ENCODE measurements around the gene MAS1.

The MAS1 gene

DNA sequence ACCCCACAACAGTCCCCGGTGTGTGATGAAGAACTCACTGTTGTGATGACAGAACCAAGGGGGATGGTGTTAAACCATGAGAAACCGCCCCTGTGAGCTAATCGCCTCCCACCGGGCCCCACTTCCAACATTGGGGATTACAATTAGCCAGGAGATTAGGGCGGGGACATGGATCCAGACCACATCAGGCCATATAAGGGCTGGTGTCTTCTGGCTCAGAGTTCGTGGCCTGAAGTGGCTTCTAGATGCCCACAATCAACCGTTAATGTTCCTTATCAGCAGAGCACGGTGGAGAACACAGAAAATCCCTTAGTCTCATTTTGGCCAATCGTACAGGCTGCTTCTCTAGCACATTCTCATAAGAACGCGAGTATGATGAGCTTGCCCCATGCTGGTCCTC is 10.9 kb upstream of the MAS1 start:
- no peak for DNase-seq (ENCODE audit: low read depth, low spot score)

DNA sequence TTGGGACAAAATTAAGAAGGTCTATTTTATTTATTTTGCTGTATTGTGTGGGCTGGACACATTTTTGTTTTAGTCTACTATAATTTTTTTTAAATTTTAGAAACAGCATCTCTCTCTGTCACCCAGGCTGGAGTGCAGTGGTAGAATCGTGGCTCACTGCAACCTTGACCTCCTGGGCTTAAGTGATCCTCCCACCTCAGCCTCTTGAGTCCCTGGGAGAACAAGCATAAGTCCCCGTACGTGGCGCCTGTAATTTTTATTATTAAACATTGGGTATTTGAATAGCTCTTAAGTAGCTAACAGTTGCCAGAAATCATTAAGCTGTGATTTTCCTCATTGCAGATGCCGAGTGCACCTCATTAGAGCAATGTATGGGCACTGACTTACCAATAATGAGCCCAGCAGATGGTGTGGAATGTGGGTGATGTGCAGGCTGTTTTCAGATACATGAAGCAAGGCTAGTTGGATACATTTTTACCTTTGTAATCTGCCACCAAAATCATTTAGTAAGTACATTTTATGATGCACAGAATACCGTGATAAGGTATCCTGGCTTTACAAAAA is 10.3 kb upstream of the MAS1 start:
- DNase-seq (ENCODE audit: low read depth, low spot score), result no peak

DNA sequence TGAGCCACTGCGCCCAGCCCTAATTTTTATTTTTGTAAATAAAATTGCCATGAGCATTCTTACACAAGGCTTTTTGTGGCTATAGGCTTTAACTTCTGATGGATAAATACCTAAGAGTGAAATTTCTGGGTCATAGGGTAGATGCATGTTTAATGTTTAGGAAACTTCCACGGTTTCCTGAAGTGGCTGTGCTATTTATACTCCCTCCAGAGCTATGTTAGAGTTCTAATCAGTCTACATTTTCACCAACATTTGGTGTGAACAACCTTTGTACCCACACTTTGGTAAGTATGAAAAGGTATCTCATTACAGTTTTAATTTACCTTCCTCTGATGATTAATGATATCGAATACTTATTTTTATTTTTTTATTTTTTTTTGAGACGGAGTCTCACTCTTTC is 6.1 kb upstream of the MAS1 start:
- no peak for DNase-seq (ENCODE audit: low read depth, low spot score)

DNA sequence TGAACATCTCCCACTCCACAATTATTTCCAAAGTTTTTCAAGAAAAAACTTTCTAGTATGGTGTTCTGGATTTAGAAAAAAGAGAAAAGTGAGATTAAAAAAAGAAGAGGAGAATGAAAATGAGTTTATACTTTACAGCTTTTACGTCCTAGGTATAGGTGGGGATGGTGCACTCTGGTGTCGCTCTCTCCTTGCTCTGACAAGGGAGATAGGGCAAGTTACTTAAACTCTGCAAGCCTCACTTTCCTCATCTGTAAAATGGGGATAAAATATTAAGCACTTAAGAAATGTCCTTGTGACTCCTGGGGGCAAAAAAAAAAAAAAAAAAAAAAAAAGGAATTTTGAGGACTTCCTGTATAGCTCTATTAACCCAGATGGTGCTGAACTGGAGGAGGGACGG is 4.5 kb upstream of the MAS1 start:
- no peak for DNase-seq (ENCODE audit: low read depth, low spot score)

DNA sequence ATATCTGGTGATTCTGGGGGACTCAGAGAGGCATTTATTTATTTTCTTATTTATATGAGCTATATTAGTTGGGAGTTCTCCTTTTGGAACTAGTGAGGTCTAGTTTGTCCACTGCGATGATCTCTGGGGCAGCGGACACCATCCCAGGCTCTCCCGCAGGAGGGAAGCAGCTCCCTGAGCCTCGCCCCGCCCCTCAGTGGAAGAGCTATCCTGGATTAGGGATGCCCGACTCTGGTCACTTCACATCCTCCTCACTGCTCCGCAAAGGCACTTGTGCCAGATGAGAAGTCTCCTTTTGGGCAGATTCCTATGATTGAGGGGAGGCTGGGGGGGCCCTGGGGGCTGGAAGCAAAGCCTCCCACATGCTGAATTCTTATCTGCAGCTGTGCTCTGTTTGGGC is 3.6 kb upstream of the MAS1 start:
- DNase-seq (ENCODE audit: low read depth, low spot score), result no peak

DNA sequence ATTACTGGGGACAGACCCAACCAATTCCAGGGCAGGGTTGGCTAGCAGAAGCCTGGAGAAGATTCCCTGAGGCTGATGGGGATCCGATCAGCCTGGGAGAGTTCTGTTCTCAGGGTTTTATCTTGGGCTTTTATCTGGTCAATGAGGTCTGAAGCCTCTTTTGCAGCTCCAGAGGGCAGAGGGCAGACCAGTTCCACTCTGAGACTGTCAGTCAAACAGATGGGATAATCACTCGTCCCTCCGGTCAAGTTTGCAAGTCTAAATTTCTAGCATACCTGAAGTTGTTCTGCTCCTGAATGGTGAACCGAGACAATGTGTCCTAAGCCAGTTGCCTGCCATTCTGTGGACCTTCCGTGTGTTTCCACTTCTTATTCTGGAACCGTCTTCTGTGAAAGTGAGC is 3.0 kb upstream of the MAS1 start:
- DNase-seq (ENCODE audit: low read depth, low spot score), result no peak

DNA sequence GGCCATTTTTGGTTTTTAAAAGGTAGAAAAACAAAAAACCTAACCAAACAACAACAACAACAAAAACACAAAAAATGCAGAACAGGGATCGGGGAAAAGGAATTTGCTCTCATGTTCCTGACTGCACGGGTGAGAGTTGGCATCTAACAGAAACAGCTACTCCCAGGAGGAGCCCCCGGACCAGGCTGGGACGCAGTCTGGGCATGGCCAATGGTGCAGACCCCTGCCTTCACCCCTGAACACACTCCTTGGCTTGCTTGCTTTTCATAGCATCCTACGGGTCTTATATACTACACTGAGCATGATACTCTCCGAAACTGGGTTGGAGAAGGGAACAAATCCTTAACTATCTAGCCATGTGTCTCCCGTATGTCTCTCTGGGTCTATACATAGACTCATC is 587 bp upstream of the MAS1 start:
- DNase-seq (ENCODE audit: low read depth, low spot score), result no peak

DNA sequence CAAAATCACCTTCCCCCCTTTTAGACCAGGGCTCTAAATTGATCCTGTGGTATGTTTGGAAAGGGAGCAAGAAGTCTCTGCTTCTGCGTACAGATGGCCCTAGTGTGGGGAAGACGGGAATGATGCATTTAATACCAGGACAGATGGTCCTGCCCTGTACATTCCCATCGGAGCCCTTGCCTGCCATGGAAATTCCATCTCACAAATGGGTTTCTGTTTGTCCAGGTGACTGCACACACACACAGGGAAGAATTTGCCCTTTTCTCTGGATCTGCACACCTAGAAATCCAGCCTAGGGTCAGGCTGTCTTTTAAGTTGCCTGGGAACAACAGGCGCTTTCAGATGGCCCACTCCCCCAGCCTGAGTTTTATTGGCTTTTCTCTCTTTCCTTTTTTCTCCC is 1.3 kb downstream of the MAS1 start:
- no peak for DNase-seq (ENCODE audit: low read depth, low spot score)

DNA sequence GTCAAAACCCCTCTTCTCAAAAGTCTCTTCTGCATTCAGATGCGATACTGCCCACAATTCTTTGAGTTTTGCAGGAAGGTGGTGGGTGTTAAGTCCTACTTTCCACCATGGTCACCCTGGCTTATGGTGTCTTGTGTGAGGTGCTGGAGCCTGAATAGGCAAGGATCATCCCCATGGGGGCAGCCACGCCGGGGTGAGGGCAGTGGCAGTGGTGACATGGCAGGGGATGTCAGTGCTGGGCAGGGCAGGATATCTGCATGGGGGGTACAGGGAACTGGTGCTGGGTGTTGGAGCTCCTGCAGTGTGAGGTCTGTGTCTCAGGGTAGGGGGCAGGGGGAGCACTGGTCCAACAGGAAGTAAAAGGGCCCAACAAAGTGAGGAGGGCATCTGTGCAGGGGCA is 2.3 kb downstream of the MAS1 start:
- DNase-seq (ENCODE audit: low read depth, low spot score), result no peak

DNA sequence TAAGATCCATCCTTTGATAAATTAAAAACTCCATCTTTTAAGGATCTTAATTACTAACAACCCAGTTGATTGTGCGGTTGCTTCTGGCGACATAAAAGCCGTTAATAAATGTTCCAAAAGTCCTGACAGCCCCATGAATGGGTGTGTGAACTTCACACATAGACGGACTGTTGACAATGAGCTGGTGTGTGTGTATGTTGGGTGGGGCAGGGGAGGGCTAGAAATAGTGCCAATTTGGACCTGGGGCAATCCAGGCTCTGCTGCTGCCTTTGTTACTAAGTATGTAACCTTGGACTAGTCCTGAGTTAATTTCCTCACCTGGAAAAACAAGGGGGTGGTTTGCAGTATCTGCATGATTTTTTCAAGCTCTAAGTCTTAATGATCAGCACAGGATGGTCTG is 4.2 kb downstream of the MAS1 start:
- no peak for DNase-seq (ENCODE audit: low read depth, low spot score)

DNA sequence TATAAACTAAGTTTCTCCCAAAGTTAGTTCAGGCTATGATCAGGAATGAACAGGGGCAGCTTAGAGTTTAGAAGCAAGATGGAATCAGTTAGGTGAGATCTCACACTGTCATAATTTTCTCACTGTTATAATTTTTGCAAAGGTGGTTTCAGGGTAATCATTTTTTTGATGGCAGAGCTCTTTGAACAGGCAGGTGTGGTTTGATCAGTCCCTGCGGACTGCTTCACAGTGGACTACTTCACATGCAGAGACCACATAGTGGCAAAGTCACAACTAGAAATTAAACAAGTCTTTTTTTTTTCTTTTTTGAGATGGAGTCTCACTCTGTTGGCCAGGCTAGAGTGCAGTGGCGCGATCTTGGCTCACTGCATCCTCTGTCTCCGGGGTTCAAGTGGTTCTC is 6.8 kb downstream of the MAS1 start:
- DNase-seq (ENCODE audit: low read depth, low spot score), result no peak

DNA sequence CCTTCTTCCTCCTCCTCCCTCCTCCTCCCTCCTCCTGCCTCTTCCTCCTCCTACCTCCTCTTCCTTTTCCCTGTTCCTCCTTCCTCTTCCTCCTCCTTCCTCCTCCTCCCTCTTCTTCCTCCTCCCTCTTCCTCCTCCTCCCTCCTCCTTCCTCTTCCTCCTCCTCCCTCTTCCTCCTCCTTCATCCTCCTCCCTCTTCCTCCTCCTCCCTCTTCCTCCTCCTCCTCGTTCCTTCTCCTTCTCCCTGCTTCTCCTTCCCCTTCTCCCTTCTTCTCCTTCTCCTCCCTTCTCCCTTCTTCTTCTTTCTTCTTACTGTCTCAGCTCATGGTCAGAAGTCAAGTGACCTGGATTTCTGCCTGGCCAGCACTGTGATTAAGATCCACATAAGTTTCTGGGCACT is 7.7 kb downstream of the MAS1 start:
- DNase-seq (ENCODE audit: low read depth, low spot score), result no peak

DNA sequence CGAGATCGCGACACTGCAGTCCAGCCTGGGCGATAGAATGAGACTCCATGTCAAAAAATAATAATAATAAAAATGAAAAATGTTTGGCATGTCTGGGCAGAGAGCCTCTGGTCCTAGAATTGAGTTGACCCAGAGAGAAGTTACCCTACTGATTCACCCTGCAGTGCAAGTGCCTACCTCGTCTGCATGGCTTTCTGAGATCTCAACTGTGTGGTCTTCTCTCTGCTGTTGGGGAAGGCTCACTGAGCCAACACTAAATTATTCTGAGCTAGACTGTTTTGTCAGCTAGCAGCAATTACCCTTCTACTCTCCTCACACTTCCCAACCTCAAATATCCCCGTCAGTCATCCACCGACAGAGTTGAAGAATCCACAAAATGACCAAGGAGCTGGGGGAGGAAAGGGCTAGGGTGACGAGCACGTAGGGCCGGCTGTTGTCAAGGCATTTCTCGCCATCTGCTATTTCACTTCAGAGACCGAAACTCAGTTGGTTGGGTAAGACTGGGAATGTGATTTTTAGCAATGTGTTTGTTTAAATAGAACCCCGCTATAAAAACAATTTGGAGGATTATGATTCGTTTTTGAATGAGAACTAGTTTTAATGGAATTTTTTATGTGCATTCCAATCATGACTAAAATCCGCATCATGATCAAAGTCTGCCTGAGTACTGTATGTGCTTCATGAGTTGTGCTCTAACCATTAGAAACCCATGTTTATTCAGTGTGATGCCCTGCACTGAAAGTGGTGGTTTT is 9.4 kb downstream of the MAS1 start:
- peak; percentile 18 for DNase-seq (ENCODE audit: low read depth, low spot score)

DNA sequence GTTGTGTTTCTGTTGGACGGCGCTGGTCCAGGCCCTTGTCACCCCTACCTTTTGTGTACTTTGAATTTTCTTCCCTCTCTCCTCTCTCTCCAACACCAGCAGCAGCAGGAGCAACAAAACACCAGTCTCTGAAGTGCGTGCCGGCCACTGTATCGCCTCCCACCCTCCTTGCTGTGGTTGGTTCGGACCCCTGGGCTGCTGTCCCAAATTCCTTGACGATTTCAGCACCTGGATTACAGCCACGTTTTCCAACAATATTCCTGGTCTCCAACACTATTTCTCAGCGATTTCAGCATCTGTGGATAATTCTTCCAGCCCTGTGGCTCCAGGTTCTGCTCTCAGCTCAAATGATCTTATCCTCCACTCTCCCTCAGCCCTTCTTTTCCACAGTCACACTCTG is 11.8 kb downstream of the MAS1 start:
- no peak for DNase-seq (ENCODE audit: low read depth, low spot score)

DNA sequence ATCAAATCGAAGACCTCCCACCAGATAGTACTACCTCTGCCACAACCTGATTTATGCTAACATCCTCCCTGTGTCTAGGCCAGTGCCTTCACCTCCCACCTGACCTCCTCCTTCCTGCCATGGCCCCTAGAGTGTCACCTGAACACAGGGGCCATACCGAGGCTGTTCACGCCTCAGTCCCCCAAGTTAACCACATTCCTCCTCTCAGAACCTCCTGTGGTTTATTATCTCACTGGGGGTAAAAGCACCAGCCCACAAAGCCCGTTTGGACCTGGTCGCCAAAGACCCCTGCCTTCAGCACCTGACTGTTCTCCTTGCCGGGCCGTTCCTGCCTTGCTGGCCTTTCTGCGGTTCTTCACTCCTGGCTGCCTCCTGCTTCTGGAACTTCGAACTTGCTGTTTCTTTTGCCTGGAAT is 13.7 kb downstream of the MAS1 start:
- DNase-seq (ENCODE audit: low read depth, low spot score), result no peak

DNA sequence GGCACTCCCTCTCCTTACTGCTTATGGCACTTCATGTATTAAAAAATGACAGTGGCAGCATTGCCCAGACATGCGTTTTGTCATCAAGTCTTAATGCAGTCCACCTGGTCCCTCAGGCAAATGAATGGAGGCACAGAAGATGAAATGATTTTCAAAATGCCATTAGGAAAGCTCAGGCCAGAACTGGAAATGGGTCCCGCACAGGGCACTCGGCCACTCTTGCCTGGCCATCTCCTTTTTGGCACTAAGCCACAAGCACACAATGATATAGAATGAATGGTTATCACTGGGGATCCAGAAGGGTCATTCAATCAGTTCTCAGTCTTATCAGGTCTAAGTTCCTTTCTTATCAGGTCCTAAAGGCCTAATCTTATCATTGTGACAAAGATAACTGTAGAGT is 15.6 kb downstream of the MAS1 start:
- no peak for DNase-seq (ENCODE audit: low read depth, low spot score)

DNA sequence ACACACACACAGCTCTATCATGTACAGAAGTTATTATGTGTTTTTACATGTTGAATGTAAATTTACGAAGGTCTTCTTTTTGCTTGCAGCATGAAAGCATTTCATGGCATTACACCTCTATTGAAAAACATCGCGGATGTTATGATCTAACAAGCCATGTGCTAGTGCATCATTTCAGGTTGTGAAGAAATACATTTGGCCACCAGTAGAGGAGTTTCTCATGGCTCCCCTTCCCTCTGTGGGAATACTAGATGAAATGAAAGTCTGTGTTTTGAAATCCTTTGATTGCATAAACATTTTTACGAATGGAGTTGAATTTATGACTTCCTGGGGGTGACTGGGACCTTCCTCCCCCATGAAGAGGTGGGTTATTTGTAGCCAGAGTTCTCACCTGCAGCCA is 17.7 kb downstream of the MAS1 start:
- no peak for DNase-seq (ENCODE audit: low read depth, low spot score)

DNA sequence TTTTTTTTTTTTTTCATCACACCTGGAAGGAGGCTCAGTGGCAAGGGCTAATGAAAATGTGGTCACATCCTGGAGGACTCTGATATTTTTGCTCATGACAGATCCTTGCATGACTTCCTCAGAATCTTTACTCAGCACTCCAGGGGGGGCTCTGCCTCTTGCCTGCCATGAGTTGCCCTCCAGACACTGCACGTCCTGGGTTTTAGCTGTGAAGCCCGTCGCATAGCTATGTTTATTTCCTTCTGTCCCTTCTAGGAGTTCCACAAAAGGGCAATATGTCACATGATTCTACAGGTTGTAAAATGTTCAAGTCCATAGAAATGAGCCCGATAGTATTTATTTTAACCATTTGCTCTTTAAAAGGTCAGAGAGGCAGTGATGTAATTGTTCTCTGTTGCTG is 18.2 kb downstream of the MAS1 start:
- no peak for DNase-seq (ENCODE audit: low read depth, low spot score)

DNA sequence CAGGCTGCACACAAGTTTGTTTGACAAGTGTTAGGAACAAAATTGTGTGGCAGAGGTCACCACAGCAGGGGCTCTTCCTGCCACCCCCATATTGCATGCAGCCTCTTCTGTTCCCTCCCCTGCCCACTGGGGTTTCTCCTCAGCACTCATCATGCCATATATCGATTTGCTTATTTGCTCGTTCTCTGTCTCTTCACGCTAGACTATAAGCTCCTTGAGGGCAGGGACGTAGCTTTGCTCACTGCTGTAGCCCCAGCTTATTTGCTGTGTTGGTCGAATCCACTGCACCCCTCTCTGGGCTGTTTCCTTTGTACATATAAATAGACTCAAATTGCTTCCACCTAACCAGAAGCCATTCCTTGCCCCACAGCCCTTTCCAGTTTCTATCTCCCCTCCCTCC is 19.6 kb downstream of the MAS1 start:
- DNase-seq (ENCODE audit: low read depth, low spot score), result no peak

DNA sequence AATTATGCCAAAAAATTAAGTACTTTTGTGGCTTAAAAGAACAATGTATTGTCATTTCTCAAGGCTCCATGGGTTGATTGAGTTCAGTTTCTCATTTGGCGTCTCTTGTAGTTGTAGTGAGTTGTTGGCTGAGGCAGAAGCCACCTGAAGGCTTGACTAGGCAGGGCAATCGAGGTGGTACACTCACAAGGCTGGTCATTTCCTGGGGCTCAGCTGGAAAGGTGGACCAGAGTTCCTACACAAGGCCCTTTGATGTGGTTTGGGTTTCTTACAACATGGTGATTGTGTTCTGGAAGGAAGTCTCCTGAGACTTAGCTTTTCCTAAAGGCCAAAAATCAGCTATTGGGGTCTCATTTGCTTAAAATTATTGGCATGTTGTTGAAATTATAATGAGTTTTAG is 22.6 kb downstream of the MAS1 start:
- DNase-seq (ENCODE audit: low read depth, low spot score), result no peak

DNA sequence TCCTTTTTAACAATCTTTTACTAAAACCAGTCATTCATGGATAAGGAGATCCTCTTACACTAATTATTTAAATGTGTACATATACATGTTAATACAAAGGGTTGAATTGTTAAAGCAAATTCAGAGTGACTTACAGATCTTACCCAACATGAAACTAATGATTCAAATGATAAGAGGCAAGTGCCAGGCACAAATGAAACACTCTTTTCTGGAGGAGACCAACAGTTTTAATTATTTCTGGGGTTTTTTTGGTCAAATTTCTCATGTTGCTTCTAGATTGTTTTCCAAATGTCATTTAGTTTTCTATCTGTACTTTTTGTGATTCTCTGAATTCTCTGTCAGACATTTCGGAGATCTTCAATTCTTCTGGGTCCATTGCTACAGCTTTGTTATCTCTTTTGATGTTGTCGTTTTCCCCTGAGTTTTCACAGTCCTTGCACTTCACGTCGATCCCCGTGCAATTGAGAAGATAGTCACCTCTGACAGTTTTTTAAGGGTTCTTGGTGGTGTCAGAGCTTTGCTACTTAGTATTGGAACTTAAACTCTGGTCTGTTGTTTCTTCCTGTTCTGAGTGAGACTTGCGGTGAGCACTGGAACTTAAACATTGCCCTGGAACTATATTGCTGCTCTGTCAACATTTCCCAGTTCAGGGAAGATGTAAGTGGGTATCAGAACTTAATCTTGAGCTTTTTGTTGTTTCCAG is 23.2 kb downstream of the MAS1 start:
- DNase-seq (ENCODE audit: low read depth, low spot score), result no peak

DNA sequence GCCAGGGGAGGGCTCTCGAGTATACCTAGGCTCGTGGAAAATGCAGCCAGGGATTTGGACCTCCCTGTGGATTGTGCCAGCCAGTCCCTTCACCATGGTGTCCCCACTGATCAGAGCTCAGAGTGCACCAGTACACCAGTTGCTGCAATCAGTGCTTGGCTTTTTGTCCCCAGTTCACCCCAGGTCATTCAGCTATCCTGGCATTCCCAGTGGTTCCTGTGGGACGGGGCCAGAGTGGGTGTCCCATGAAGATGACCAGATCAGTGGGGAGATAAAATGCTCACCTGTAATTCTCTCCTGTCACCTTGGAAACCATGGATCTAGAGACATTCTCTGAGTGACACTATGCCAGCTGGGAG is 23.8 kb downstream of the MAS1 start:
- DNase-seq (ENCODE audit: low read depth, low spot score), result no peak

DNA sequence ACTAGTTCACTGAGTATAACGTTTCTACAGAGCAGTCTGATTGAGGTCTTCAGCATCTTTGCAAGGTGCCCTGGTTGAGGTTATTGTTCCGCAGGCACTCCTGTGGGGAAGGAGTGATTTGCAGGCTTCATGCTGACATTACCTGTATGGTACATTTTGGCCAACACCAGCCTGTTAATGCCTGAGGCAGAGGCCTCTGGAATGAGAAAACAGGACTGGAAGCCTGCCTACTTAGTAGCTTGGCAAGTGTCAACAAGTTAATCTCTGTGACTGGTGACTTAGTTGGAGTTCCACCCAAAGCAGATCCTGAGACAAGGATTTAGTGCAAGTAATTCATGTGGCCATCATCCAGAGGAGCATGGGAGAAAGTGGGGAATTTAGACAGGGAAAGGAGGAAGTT is 24.6 kb downstream of the MAS1 start:
- DNase-seq (ENCODE audit: low read depth, low spot score), result no peak
